HCT116 (cell line): ENCODE results near the gene DEF6. TPM values are rescaled to one million over a fixed set of nuclear protein-coding genes. Genes with fewer than 3 reads are reported as not detected.

Experiments
- ATAC-seq: fragments of 200-7000 bp; cut with Tn5 transposase; 2 replicates; pipeline ENCODE4 v1.9.1; 2020; ENCODE audit warnings: mild to moderate bottlenecking, moderate library complexity
- BruUV-seq: library from RNA; stranded (reverse); fragments of 400-500 nt; replicated peaks from 2 replicates; lab custom pipeline; 2021; lab: Mats Ljungman, UMichigan
- CTCF ChIA-PET: fragments of 300-600 bp; sonication (Branson Sonifier 250); formaldehyde crosslinking; loops from one replicate; lab custom pipeline; 2021; ENCODE audit warnings: antibody characterized with exemption; lab: Charles Lee
- POLR2A ChIA-PET: fragments of 300-600, 350-600 bp; sonication (Branson Sonifier 250); formaldehyde crosslinking; loops from one replicate; lab custom pipeline; 2021; ENCODE audit warnings: antibody characterized with exemption; lab: Charles Lee
- RAD21 ChIA-PET, 2 experiments: fragments of 300-600 bp; sonication (Branson Sonifier 250); formaldehyde crosslinking; loops; one replicate each; lab custom pipeline; 2023; ENCODE audit warnings: low total read pairs in 2 of 2; ENCODE audit not compliant: uncharacterized antibody in 2 of 2, unreplicated experiment in 2 of 2, low non-redundant PET in 1 of 2; lab: Charles Lee
- DNase-seq: peaks from one replicate; pipeline ENCODE4 v3.0.0-alpha.2; 2010; ENCODE audit warnings: low read depth, low spot score
- H2AFZ ChIP-seq: fragments of 200-600 bp; shearing (Covaris generic), sonication (generic); 2 replicates; pipeline ENCODE4 v1.6.1; 2017; ENCODE audit warnings: low read depth, mixed run types, mixed read lengths, antibody characterized with exemption, low read length; ENCODE audit not compliant: poor library complexity, severe bottlenecking
- H3K27ac ChIP-seq: 2 replicates; pipeline ENCODE4 v1.5.1; 2012; ENCODE audit warnings: low read depth, low read length
- H3K27me3 ChIP-seq: fragments of 200-600 bp; sonication (generic); 2 replicates; pipeline ENCODE4 v1.6.1; 2016; ENCODE audit warnings: mixed run types, low read length, mixed read lengths; ENCODE audit not compliant: insufficient read depth
- H3K36me3 ChIP-seq, 2 experiments: fragments of 200-500 bp in 1 of 2; fragments of 200-600 bp in 1 of 2; sonication (Bioruptor generic) in 1 of 2; sonication (generic) in 1 of 2; 2 replicates each; pipeline versions ENCODE4 v1.5.1 to v1.6.1; 2014 to 2016; ENCODE audit warnings: low read length in 2 of 2, inconsistent platforms in 1 of 2, mixed read lengths in 1 of 2, mixed run types in 1 of 2; ENCODE audit not compliant: insufficient read depth in 2 of 2, control insufficient read depth in 1 of 2
- H3K4me1 ChIP-seq, 2 experiments: fragments of 200-600 bp in 1 of 2; sonication (generic) in 1 of 2; 2 replicates each; pipeline versions ENCODE4 v1.5.1 to v1.6.1; 2012 to 2017; ENCODE audit warnings: low read length in 2 of 2, inconsistent platforms in 1 of 2, mild to moderate bottlenecking in 1 of 2, mixed read lengths in 1 of 2, mixed run types in 1 of 2, moderate library complexity in 1 of 2; ENCODE audit not compliant: insufficient read depth in 2 of 2, control insufficient read depth in 1 of 2
- H3K4me2 ChIP-seq: fragments of 200-600 bp; sonication (generic); 2 replicates; pipeline ENCODE4 v1.6.1; 2017; ENCODE audit warnings: mixed run types, low read length, mixed read lengths
- H3K4me3 ChIP-seq, 2 experiments: fragments of 200-600 bp in 1 of 2; sonication (generic) in 1 of 2; replicated peaks in 1 of 2; 2 replicates each; pipeline ENCODE4 v1.5.1; 2011 to 2016; ENCODE audit warnings: low read length in 2 of 2, control low read depth in 1 of 2, low read depth in 1 of 2, mild to moderate bottlenecking in 1 of 2, mixed read lengths in 1 of 2, mixed run types in 1 of 2
- H3K79me2 ChIP-seq: fragments of 200-600 bp; sonication (generic); 2 replicates; pipeline ENCODE4 v1.6.1; 2017; ENCODE audit warnings: mild to moderate bottlenecking, mixed run types, low read length, moderate library complexity, mixed read lengths; ENCODE audit not compliant: insufficient read depth
- H3K9ac ChIP-seq: fragments of 200-600 bp; sonication (generic); 2 replicates; pipeline ENCODE4 v1.6.1; 2016; ENCODE audit warnings: low read length, mixed read lengths
- H3K9me2 ChIP-seq: fragments of 200-600 bp; sonication (generic), shearing (Covaris generic); 2 replicates; pipeline ENCODE4 v1.6.1; 2017; ENCODE audit warnings: mixed run types, mild to moderate bottlenecking, moderate library complexity; ENCODE audit not compliant: insufficient read depth
- H3K9me3 ChIP-seq, 2 experiments: fragments of 200-500 bp in 1 of 2; fragments of 200-600 bp in 1 of 2; sonication (Bioruptor generic) in 1 of 2; sonication (generic) in 1 of 2; 2 replicates each; pipeline ENCODE4 v1.6.1; 2014 to 2017; ENCODE audit warnings: low read length in 2 of 2, mixed read lengths in 2 of 2, inconsistent platforms in 1 of 2, low read depth in 1 of 2, mild to moderate bottlenecking in 1 of 2, mixed run types in 1 of 2, moderate library complexity in 1 of 2; ENCODE audit not compliant: control insufficient read depth in 1 of 2, insufficient read depth in 1 of 2
- H4K20me1 ChIP-seq: fragments of 200-600 bp; sonication (generic), shearing (Covaris generic); 2 replicates; pipeline ENCODE4 v1.6.1; 2017; ENCODE audit warnings: mixed run types, mild to moderate bottlenecking, moderate library complexity; ENCODE audit not compliant: insufficient read depth
- CBX3 ChIP-seq: IDR thresholded peaks from 2 replicates; pipeline ENCODE4 v1.6.1; 2012; ENCODE audit warnings: low read depth
- CEBPB ChIP-seq: IDR thresholded peaks from 2 replicates; pipeline ENCODE4 v1.6.1; 2012; ENCODE audit warnings: low read depth
- EZH2phosphoT487 ChIP-seq: fragments of 200-600 bp; IDR thresholded peaks from 2 replicates; pipeline ENCODE4 v1.6.1; 2018; ENCODE audit warnings: antibody characterized with exemption, borderline replicate concordance
- JUND ChIP-seq: IDR thresholded peaks from 2 replicates; pipeline ENCODE4 v1.6.1; 2012
- SP1 ChIP-seq: IDR thresholded peaks from 2 replicates; pipeline ENCODE4 v1.6.1; 2012; ENCODE audit warnings: low read depth
- SRF ChIP-seq: IDR thresholded peaks from 2 replicates; pipeline ENCODE4 v1.6.1; 2012; ENCODE audit warnings: low read depth
- YY1 ChIP-seq: IDR thresholded peaks from 2 replicates; pipeline ENCODE4 v1.6.1; 2011; ENCODE audit warnings: low read length, low read depth, moderate library complexity, mild to moderate bottlenecking; ENCODE audit not compliant: insufficient replicate concordance; ENCODE audit errors: extremely low read depth
- ZFX ChIP-seq: fragments of 450-650 bp; IDR thresholded peaks from 2 replicates; pipeline ENCODE4 v1.6.1; 2017
- ZNF274 ChIP-seq: fragments of 200-500 bp; sonication (Bioruptor generic); IDR thresholded peaks from 2 replicates; pipeline ENCODE4 v1.6.1; 2014; ENCODE audit warnings: mild to moderate bottlenecking, low read depth, low read length, inconsistent platforms
- intact Hi-C: fragments of 100-400 bp; cut with micrococcal nuclease; formaldehyde crosslinking; loops from 2 replicates; pipeline ENCODE4 v1.10.0; 2022
- total RNA-seq: library from RNA; stranded (reverse); gene quantifications from one replicate; pipeline ENCODE4 v1.2.1, GENCODE V29; 2021; ENCODE audit not compliant: unreplicated experiment
- TF ChIP-seq, protein P1 (sequence below): IDR thresholded peaks from 2 replicates; pipeline ENCODE4 v1.6.1; 2012
- TF ChIP-seq, protein P2 (sequence below): IDR thresholded peaks from 2 replicates; pipeline ENCODE4 v1.6.1; 2012
- TF ChIP-seq, protein P3 (sequence below): IDR thresholded peaks from 2 replicates; pipeline ENCODE4 v1.6.1; 2011; ENCODE audit warnings: mild to moderate bottlenecking, low read length, moderate library complexity; ENCODE audit not compliant: insufficient replicate concordance; ENCODE audit errors: extremely low read depth

The DEF6 gene
- total RNA-seq, 1 experiment from 2014 or later = 40.4 TPM

DNA sequence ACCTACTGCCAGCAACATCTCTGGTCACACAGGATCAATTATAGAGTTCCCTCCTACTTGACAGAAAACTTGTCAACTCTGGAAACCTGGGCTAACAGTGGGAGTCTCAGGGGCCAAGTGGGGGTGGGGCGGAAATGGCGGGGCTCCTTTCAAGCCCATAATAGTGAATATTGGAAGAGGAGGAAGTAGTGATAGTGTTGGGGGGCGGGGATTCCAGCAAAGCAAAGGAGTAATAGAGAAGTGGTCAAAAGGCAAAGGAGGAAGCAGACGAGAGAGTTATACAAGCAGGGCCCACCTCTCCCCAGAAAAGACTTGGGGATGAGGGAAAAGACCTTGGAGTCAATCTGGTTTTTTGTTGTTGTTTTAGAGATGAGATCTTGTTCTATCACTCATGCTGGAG lies 2.1 kb downstream of the DEF6 start:
- ChIA-PET POLR2A (interaction anchor here (0.7 kb wide), 1 partner anchor 172 kb away, joined by 3 read pairs; no protein-coding TSS in a partner anchor), RAD21 (no interaction called here), CTCF (no interaction called here)
- intact Hi-C loops = no loop called here
- no peak overlapping the region for H3K4me2 ChIP-seq
- no TSS peak for BruUV-seq
- no peak overlapping the region for H3K9ac ChIP-seq
- no peaks in the 10 kb centered on the region for H3K9me3 ChIP-seq
- no peak overlapping the region for H3K4me3 ChIP-seq
- peaks cover 17% of the 10 kb centered on the region; the same call in 1 of the 2 replicates for H3K79me2 ChIP-seq
- peaks cover 5 to 9% of the 10 kb centered on the region in 2 experiments; a peak in 3 of 4 replicates for H3K36me3 ChIP-seq
- no peaks in the 10 kb centered on the region for H3K27me3 ChIP-seq
- H4K20me1 ChIP-seq = no peaks in the 10 kb centered on the region
- H3K9me2 ChIP-seq = no peaks in the 10 kb centered on the region
- TF ChIP-seq ZNF274 (no peak), SRF (no peak), SP1 (no peak), CBX3 (no peak), CEBPB (no peak), YY1 (no peak), EZH2phosphoT487 (no peak), ZFX (no peak), JUND (no peak)
- TF ChIP-seq, protein P1, sequence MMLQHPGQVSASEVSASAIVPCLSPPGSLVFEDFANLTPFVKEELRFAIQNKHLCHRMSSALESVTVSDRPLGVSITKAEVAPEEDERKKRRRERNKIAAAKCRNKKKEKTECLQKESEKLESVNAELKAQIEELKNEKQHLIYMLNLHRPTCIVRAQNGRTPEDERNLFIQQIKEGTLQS = no peak
- TF ChIP-seq, protein P2, sequence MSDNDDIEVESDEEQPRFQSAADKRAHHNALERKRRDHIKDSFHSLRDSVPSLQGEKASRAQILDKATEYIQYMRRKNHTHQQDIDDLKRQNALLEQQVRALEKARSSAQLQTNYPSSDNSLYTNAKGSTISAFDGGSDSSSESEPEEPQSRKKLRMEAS = no peak
- TF ChIP-seq, protein P3, sequence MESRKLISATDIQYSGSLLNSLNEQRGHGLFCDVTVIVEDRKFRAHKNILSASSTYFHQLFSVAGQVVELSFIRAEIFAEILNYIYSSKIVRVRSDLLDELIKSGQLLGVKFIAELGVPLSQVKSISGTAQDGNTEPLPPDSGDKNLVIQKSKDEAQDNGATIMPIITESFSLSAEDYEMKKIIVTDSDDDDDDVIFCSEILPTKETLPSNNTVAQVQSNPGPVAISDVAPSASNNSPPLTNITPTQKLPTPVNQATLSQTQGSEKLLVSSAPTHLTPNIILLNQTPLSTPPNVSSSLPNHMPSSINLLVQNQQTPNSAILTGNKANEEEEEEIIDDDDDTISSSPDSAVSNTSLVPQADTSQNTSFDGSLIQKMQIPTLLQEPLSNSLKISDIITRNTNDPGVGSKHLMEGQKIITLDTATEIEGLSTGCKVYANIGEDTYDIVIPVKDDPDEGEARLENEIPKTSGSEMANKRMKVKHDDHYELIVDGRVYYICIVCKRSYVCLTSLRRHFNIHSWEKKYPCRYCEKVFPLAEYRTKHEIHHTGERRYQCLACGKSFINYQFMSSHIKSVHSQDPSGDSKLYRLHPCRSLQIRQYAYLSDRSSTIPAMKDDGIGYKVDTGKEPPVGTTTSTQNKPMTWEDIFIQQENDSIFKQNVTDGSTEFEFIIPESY = no peak
- no peak overlapping the region for H3K27ac ChIP-seq
- ATAC-seq (no peak), DNase-seq (no peak)
- H3K4me1 ChIP-seq = peaks cover 23 to 55% of the 10 kb centered on the region in 2 experiments
- H2AFZ ChIP-seq = no peak overlapping the region
